Measurements from ENCODE around the gene TAS2R31. TPM values are rescaled to one million over a fixed set of nuclear protein-coding genes. Genes with fewer than 3 reads are reported as not detected.
A peak's percentile ranks its signal among the peaks of the same experiment; 100 is the strongest.
"Not testable (repeated sequence)": the region's sequence is repeated elsewhere in the genome, so short reads cannot be mapped to it uniquely, and the experiment has no call there.

The TAS2R31 gene, protein sequence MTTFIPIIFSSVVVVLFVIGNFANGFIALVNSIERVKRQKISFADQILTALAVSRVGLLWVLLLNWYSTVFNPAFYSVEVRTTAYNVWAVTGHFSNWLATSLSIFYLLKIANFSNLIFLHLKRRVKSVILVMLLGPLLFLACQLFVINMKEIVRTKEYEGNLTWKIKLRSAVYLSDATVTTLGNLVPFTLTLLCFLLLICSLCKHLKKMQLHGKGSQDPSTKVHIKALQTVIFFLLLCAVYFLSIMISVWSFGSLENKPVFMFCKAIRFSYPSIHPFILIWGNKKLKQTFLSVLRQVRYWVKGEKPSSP
- 0.41 TPM for total RNA-seq
- long read RNA-seq, result 0 reads

DNA sequence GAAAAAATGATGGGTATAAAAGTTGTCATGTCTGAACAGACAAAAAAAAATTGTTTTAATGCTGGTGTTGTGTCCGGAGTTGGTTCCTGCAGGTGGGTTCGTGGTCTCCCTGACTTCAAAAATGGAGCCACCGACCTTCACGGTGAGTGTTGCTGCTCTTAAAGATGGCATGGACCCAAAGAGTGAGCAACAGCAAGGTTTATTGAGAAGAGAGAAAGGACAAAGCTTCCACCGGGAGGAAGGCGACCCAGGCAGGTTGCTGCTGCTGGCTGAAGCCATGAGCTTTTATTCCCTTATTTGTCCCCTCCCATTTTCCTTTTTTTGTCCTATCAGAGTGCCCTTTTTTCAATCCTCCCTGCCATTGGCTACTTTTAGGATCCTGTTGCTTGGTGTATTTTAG lies at the start of gene TAS2R31:
Gene TAS2R31 (minus strand): TSS at position 101 of the 400 bp plus-strand sequence. CDS start 72 bp downstream, at position 29.
- ATAC-seq, result no peak

DNA sequence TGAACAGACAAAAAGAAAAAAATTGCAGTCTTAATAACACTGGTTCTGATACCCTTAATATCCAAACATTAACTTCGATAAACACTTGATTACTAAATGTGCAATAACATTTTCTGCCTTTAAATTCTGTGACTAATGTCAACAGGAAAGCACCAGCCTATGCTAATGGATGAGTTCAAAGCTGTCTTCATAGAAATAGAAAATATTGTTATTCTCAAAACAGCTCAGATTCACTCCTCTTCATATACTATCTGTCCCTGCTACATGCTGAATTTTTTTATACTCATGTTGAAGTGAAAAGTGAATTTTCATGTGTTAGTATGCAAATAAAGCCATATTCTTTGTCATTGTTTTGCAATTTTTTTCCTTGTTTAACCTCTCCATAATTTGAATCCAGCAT lies 47.0 kb upstream of the TAS2R31 start:
- intact Hi-C loops (cut with DNase I), result no loop called here
- DNase-seq (ENCODE audit: missing footprints), result no peak
- no peak for ATAC-seq

More for the DNA sequence above, at the start of gene TAS2R31:
- intact Hi-C loops (cut with DNase I), result no loop called here
- no peak for DNase-seq (ENCODE audit: missing footprints)

DNA sequence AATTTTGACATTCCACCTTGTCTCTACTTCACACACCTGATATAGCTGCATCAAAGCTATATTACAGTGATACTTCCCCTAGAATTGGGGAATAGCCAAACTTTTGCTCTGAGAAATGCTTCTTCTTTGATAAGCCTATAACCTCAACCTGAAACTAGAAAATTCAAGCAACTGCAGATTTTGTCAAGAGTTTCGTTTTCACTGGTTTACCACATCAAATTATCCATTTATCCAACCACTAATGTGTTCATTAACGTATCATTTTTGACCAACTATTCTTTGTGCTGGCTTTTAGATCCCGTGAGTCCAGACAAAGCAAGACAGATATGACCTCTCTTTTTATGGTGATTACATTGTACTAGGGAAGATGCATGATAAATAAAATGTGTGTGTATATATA lies 44.4 kb upstream of the TAS2R31 start:
- intact Hi-C loops (cut with DNase I), result no loop called here

DNA sequence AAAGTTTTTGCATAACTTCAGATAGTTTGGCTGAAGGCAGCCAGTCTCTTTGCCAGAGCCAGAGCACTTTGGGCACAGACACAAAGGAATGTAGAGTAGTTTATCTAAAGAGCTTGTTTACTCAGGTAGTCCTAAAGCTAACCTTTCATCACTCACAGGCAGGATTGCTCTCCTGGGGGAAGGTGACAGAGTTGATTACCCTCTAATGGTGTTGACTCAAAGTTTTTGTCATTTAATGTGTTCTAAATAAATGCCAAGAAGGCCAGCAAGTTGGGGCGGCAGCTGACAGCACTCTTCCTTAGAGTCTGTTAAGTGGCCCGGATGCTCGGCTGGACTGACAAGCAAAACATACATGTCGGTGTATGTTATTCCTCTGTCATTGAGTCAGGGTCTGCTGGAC lies 40.2 kb upstream of the TAS2R31 start:
- DNase-seq (ENCODE audit: missing footprints), result no peak
- intact Hi-C loops (cut with DNase I), result no loop called here
- no peak for ATAC-seq

More for the DNA sequence above, 44.4 kb upstream of the TAS2R31 start:
- ATAC-seq (no peak), DNase-seq (ENCODE audit: missing footprints) (no peak)

DNA sequence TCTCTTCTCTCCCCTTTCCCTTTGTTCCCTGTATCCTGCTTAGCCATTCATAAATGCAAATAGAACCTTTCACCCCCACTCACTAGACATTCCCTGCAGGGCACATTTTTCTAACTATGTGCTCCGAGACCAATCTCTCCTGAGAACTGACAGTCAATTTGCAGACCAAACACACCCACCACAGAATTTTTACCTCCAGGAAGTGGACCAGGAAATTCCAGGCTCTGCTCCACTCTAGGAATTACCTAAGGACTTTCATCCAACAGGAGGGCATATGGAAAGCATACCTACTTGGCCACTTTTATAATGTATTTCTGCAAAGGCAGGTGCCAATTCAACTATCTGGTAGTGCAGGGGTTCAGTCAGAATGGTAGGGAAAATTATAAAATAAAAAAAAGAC lies 39.8 kb upstream of the TAS2R31 start:
- intact Hi-C loops (cut with DNase I), result no loop called here
- DNase-seq (ENCODE audit: missing footprints) (no peak), ATAC-seq (no peak)

DNA sequence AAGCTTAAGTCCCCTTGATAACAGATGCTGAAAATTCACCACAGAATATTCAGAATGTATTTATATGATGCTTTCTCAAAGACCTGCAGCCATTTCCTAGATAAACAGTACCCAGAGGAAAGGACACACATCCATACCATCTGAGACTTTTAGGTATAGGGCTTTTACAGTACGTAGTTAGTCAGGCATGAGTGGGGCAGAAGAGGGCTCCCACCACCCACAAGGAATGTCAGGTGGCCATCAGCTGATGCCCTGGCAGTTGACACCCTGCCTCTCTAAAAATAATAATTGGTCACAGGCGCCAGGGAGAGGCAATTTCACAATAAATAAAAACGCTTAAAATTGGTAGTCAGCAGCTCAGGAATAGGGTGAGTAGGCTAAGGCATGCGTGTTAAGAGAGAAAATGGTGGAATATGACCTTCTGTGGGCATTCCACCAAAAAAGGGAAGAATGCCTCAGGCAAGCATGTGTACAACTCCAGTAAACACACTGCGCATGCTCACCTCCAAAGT lies 38.7 kb upstream of the TAS2R31 start:
- DNase-seq (ENCODE audit: missing footprints) (no peak), ATAC-seq (no peak)
- intact Hi-C loops (cut with DNase I), result loop anchor here (2.0 kb wide), 1 partner anchor 55 kb away; no protein-coding TSS in a partner anchor

DNA sequence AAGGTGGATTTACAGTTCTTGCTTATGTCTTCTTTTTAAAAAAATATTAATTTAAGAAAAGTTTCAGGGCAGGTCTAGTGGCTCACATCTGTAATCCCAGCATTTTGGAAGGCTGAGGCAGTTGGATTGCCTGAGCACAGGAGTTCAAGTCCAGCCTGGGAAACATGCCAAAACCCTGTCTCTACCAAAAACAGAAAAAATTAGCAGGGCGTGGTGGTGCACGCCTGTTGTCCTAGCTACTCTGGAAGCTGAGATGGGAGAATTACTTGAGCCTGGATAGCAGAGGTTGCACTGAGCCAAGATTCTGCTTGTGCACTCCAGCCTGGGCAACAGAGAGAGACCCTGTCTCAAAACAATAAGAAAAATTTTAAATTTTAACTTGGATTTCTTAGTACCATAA lies 36.3 kb upstream of the TAS2R31 start:
- ATAC-seq, result peak; percentile 69
- intact Hi-C loops (cut with DNase I), result no loop called here
- DNase-seq (ENCODE audit: missing footprints), result no peak

DNA sequence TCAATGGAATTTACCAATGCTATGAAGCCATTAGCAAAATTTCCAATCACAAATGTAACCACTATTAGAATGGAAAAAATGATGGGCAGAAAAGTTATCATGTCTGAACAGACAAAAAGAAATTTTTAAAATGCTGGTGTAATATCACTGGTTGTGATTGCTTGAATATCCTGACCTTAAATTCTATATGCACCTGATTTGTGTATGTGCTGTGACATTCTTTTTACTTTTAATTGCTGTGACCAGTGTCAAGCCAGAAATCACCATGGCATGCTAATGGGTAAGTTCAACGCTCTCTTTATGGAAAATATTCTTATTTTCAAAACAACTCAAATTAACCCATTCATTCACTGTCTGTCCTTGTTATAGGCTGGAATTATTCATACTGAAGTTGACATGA lies 31.0 kb upstream of the TAS2R31 start, which contains the start of gene TAS2R46:
Gene TAS2R46 (minus strand): TSS at position 101 of the 400 bp plus-strand sequence. CDS start 0 bp downstream, at position 101.
- ATAC-seq; intact Hi-C loops (cut with DNase I); DNase-seq (ENCODE audit: missing footprints): not testable (repeated sequence)

DNA sequence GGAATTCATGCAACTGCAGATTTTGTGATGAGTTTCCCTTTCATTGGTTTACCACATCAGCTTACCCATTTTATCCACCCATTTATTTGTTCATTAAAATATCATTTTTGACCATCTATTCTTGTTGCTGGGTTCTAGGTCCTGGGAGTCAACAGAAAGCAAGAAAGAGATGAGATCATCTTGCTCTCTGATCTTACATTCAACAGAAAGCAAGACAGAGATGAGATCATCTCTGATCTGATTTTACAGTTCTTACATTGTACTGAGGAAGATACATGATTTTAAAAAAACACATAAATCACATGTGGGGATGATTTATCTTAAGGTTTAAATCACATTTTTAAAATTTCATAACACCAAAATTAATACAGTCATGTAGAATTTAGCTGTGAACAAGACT lies 28.6 kb upstream of the TAS2R31 start:
- ATAC-seq, result no peak
- intact Hi-C loops (cut with DNase I), result no loop called here
- DNase-seq (ENCODE audit: missing footprints), result no peak

DNA sequence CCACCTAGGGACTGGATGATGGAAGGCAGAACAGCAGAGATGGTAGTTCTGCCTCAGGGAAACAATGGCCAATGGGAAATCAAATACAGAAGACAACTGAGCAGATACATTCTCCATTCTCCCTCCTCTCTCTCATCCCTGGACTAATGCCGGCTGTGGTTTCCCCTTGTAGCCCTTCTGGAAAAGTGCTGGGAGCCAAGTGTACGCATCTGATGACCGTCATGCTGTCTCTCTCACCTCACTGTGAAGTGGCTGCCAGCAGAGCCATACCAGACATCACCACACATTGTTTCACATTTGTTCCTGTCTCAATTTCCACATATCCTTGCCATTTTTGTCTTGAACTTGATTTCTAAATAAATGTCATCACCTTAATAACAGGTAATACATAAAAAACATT lies 27.8 kb upstream of the TAS2R31 start:
- ATAC-seq (peak; percentile 76), DNase-seq (ENCODE audit: missing footprints) (no peak)
- intact Hi-C loops (cut with DNase I), result no loop called here

DNA sequence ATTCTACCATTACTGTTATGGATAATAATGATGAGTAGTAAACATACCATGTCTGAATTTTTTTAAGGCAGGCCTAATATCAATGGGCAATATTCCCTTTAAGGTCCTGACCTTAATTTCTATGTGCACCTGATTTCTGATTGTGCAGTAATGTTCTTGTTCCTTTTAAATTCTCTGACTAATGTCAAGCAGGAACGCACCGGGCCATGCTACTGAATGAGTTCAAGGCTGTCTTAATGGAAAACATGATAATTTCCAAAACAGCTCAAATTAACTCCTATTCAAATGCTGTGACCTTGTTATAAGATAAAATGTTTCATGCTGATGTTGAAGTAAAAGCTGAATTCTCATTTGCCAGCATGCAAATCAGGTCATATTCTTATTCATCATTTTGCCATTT lies 24.1 kb upstream of the TAS2R31 start:
- DNase-seq (ENCODE audit: missing footprints) (no peak), ATAC-seq (no peak)
- intact Hi-C loops (cut with DNase I), result no loop called here

DNA sequence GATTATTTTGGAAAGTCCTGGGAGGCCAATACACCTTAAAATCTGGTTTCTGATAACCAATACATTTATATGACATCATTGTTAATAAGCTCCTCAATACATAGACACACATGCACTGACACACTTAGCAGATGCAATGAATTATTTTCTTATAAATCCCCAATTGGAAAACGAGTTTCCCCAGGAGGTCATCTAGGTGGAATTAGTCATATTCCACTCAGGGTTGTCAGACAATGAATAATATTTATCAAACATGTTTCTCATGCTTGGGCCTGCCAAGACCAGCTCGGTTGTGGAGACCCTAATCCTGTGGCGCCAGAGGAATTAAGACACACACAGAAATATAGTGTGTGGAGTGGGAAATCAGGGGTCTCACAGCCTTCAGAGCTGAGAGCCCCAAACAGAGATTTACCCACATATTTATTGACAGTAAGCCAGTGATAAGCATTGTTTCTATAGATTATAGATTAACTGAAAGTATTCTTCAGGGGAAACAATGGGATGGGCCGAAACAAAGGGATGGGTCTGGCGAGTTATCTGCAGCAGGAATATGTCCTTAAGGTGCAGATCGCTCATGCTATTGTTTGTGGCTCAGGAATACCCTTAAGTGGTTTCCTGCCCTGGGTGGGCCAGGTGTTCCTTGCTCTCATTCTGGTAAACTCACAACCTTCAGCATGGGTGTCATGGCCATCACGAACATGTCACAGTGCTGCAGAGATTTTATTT lies 18.8 kb upstream of the TAS2R31 start:
- intact Hi-C loops (cut with DNase I); DNase-seq (ENCODE audit: missing footprints); ATAC-seq: not testable (repeated sequence)

DNA sequence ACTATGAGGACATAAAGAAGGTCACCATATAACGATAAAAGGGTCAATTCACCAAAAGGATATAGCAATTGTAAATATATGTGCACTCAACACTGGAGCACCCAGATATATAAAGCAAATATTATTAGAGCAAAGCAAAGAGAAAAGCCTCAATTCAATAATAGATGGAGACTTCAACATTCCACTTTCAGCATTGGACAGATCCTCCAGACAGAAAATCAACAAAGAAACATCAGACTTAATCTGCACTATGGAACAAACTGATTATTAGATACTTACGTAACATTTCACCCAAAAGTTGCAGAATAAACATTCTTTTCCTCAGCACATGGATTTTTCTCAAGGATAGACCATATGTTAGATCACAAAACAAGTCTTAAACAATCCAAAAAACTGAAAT lies 10.2 kb upstream of the TAS2R31 start:
- ATAC-seq; intact Hi-C loops (cut with DNase I); DNase-seq (ENCODE audit: missing footprints): not testable (repeated sequence)

DNA sequence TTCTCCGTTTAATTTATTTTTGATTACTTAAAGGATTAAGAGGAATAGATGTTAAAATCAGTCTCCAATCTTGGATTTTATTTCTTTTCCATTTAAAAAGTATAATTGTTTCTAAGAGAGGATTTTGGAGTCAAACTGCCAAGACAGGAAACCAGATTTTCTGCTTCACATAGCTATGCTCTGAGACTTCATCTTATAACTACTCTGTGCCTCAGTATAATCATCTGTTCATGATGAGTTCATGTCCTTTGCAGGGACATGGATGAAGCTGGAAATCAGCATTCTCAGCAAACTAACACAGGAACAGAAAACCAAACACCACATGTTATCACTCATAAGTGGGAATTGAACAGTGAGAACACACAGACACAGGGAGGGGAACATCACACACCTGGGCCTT lies 9.0 kb upstream of the TAS2R31 start:
- intact Hi-C loops (cut with DNase I), result no loop called here
- DNase-seq (ENCODE audit: missing footprints) (no peak), ATAC-seq (no peak)

DNA sequence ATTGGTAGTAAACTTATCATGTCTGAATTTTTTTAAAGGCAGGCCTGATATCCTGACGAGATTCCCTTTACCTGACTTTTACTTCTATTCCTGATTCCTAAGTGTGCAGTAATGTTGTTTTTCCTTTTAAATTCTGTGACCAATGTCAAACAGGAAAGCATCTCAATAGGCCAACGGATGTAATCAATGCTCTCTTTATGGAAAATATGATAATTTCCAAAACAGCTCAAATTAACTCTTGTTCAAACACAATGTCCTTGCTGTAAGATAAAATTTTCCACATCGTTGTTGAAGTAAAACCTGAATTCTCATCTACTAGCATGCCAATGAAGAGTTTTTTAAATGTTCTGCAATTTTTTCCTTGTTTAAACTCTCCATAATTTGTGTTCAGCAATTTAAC lies 8.0 kb upstream of the TAS2R31 start:
- intact Hi-C loops (cut with DNase I), result no loop called here

DNA sequence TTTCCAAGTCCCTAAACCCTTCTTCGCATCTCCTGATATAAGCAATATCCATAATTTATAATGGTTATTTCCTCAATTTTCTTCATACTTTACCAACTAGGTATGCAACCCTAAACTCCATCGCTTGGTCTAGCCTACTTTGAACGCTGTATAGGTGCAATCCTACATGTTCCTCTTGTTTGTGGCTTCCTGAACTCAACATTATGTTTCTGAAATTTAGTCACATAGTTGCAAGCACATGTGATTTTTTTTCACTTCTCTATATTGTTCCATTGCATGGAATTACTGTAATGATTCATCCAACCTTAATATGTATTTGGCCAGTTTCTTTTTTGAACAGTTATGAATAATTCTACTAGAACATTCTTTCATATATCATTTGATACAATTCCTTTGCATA lies 2.8 kb upstream of the TAS2R31 start:
- ATAC-seq; intact Hi-C loops (cut with DNase I); DNase-seq (ENCODE audit: missing footprints): not testable (repeated sequence)

More for the DNA sequence above, 8.0 kb upstream of the TAS2R31 start:
- DNase-seq (ENCODE audit: missing footprints) (no peak), ATAC-seq (no peak)

DNA sequence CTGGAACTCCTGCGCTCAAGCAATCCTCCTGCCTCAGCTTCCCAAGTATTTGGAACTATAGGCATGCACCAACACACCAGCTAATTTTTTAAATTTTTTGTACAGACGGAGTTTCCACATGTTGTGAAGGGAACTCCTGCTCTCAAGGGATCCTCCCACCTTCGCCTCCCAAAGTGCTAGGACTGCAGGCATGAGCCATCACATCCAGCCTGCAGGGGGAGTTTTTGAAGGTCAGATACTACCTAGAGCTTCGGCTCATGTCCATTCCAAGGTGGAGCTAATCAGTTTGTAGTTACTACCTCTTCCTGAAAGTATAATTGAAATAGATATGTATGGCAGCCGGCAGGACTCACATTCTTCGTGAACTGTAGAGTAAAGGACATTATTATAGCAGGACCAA lies 5.1 kb downstream of the TAS2R31 start:
- intact Hi-C loops (cut with DNase I), result no loop called here
- ATAC-seq (no peak), DNase-seq (ENCODE audit: missing footprints) (no peak)

DNA sequence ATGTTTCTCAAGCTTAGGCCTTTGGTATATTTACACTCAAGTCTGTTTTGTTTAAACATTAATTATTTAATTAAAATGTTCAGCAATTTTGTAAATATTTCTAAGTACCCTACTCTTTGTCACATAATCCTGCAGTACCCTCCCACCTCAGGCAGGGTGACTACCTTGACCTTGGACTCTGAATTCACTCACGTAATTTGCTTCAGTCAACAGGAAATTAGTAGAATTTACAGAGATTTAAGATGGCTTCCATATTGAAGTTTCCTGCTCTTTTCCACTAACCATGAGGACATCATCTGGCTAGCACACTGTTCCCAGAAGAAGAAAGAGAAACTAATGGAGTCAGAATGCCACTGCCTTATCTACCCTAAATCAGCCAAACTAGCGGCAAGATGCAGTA lies 7.8 kb downstream of the TAS2R31 start:
- intact Hi-C loops (cut with DNase I), result no loop called here
- ATAC-seq (no peak), DNase-seq (ENCODE audit: missing footprints) (no peak)

DNA sequence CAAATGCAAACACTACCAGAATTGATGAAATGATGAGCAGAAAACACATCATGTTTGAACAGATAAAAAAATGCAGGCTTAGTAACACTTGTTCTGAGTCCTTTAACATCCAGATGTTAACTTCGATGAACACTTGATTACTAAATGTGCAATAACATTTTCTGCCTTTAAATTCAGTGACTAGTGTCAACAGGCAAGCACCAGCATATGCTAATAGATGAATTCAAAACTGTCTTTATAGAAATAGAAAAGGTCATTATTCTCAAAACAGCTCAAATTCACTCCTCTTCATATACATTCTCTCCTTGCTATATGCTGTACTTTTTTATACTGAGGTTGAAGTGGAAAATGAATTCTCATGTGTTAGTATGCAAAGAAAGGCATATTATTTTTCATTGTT lies 8.7 kb downstream of the TAS2R31 start, which contains the start of gene TAS2R19:
Gene TAS2R19 (minus strand): TSS at position 101 of the 400 bp plus-strand sequence. CDS start 49 bp downstream, at position 52.
- intact Hi-C loops (cut with DNase I), result no loop called here
- ATAC-seq (no peak), DNase-seq (ENCODE audit: missing footprints) (no peak)

DNA sequence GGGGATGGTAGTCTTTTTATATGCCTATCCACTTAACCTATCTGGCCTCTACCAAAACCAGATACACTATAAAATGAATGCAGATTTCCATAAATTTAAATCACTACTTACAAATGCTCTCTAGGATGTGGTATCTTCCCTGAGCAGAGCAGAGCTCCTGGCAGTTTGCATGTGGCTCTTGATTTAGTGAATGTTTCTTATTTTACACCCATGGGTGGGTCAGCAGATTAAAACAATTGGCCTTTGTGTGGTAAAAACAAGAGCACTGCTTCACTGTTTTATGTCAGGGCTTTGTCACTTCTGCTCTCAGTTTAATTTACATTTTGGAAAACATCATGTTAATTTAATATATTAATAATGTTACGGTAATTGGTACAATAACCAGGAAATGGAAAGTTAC lies 14.3 kb downstream of the TAS2R31 start:
- DNase-seq (ENCODE audit: missing footprints) (no peak), ATAC-seq (no peak)
- intact Hi-C loops (cut with DNase I), result no loop called here
